ENCODE data around the gene PGBD5.

Gene PGBD5

DNA sequence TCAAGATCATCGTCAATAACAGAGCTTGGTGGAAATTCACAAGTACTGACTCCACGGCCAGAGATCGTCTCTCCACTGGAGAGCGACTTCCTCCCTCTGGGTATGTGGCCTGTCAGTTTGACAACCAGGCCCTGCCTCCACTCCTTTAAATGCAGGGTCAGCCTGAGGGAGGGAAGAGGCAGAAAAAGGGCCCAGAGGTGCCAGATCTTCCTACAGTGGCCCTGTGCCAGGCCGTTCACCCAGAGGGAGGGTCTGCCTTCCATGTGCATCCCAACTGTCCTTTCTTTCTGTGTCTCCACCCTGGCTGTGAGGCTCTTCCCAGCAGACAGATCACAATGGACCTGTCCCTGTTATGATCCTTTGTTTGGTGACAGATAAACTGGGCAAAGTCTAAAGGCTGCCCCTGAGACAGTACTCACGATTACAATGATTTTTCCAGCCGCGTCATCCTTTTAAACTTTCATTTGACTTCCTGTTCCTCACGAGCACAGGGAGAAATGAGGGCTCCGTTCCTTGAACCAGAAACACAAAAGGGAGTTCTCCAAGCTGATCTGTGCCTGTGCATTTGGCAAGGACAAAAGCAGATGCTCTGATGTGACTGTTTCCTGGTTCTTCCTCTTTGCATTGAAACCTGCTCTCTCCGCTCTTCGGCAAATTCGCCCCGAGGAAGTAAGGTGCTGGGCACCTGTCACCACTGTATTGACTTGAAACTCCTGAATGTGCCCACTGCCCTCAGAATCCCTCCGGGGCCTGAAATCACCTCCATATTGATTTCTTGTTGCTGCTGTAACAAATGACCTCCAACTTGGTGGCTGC is 126.7 kb downstream of the PGBD5 start:
- DNase-seq: peak; percentile 1

DNA sequence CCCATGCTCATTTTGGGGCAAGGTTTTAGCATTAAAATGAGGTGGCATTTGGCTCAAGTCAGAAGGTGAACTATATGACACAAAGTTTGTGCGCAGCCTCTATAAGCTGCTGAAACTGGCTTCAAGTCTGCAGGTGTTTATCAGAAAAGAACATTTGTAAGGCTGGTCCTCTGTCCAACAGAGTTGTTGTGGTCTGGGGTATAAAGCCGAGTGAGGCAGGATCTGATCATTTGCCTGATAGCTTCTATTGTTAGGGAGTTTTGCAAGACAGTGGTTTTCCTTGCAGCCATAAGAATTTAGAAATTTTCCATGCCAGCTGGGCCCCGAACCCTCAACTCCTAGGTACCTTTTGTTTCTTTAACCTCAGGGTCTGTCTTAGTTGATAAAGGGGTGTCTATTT is 130.8 kb downstream of the PGBD5 start:
- no peak for DNase-seq

DNA sequence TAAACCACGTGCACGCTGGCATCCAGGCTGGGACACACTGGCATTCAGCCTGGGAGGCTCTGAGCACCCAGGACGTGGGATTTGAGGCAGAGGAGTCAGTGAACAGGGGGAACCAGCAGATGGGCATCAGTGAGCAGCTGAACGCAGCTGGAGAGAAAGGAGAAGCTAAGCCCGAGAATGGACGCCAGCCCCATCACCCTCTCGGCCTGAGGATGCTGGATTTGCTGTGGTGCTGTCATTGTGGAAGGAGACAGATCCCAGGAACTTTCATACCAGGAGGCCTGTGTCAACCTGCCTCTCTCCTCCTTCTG is 132.8 kb downstream of the PGBD5 start:
- DNase-seq: no peak

DNA sequence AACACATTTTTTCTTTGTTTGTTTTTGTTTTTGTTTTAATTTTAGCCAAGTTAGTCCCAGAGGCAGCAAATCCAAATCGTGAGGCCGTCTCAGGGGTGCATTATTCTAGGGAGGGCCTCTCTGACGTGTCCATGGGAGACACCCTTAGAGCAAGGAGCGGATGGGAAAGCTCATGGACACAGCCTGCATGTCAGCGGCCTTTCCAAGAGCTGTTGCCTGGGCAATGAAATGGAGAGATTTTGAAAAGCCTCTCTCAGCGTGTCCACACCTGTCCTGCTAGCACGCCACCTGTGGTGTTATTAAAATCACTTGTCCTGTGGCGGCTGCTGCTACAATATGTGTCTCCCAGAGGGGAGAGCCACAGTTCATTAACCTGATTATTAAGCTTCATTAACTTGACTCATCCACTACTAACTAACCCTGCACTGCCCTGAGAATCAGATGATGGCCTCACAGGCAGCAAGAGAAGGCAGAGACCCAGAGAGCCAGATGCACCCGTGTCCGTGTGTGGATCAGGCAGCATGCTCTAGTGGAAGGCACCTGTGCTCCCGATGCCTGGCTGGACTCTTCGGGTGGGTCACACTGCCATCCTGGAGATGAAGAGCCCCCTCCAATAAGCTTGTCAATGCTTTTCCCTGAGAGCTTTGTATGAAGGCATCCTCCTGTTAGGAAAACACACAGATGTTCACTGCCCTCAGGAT is 133.3 kb downstream of the PGBD5 start:
- no peak for DNase-seq

GRCh38 chr1:230291731-230292620 is 134.2 kb downstream of the PGBD5 start:
- no peak for DNase-seq

GRCh38 chr1:230289350-230289644 is 136.8 kb downstream of the PGBD5 start:
- no peak for DNase-seq

DNA sequence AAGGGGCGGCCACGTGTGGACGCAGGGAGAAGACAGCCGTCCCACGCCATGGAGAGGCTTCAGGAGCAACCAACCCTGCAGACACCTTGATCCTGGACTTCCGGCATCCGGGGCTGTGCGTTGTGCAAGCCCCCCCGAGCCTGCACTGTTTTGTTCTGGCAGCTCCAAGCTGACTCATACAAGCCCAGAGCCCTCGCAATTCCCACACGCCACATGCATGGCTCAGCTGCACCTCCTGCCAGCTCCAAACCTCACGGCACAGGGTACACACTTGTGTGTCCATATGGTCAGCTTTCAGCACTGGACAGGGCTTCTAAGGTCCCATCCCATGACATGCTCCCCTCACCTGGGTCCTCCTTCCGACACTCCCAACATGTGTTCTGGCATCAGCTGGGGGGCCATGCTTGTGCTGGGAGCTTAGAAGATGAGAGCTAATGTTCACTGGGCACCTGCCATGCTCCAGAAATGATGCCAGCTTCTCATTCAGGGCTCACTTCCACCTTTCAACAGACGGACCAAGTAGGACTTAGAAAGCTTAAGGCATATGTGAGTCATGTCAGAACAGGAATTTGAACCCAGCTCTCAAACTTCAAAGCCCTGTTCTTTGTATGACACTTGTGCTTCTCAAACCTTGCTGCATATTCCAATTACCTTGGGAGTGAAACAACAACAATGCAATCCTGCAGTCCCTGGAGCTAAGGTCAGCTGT is 137.3 kb downstream of the PGBD5 start:
- peak; percentile 9 for DNase-seq

- DNase-seq: no peak
Observed at GRCh38 chr1:230287674-230288315, 138.3 kb downstream of the PGBD5 start.

DNA sequence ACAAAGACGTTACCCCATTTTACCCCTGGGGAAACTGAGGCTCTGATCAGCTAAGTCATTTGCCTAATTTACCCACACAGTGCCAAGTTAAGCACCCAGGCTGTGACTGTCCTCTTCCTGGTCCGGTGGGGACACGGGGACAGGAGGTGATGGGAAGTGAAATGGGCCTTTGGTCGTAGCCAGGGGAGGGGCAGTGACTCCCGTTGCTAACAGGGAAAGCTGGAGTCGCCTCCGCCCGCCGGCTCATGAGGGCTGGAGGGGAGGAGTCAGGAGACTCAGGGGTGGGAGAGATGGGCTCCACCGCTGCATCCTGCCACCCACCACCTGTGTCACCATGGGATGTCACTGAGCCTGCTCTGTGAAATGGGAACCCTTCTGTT is 139.3 kb downstream of the PGBD5 start:
- peak; percentile 6 for DNase-seq

DNA sequence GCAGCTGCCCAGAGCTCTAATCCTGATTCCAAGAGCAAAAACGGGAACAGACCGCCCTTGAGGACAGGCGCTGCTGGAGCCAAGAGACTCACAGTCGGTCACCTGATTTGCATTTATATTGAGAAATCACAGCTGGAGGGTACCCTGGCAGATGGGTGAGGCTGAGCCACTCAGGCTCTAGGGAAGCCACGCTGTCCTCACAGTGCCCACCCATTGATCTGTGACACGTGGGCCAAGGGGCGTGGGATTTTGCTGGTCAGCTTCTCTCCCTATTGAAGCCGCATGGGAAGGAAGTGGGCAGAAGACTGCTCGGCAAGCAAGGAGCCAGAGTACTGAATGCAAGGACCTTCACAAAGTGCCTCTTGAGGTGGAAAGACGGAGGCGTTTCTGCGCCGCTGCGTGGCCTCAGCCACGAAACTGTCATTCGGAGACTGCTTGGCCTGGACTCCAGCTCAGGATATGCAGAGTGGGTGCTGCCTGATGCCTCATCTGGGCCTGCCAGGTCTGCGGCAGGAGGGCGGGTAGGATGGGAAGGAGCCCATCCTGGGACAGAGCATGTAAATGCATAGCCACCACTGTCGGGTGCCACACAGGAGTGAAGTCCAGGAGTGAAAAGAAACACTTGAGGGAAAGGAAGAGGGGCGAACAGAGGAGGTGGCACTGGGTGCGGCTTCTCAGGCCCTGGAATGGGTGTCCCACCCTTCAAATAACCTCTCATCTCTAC is 139.8 kb downstream of the PGBD5 start:
- no peak for DNase-seq

GRCh38 chr1:230285351-230285750 is 140.8 kb downstream of the PGBD5 start:
- DNase-seq: peak; percentile 9

GRCh38 chr1:230284891-230285290 is 141.2 kb downstream of the PGBD5 start:
- DNase-seq: peak; percentile 4

GRCh38 chr1:230283678-230284077 is 142.5 kb downstream of the PGBD5 start:
- no peak for DNase-seq

DNA sequence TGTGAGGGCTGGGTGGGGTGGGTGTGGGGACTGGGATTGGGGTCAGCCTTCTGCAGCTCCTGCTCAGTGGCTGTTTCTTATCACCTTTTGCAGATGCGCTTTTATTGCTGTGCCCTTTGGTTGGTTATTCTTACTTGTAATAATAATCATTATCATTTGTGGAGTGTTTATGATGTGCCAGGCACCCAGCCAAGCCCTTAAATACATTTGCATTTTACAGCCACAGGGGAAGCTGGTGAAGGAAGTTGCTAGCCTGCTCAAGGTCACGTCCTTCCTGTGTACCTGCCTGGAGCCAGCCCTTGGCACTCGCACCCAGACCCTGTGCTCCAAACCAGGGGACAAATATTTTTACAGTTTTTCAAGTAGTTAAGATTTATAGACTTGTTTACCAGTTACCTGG is 144.0 kb downstream of the PGBD5 start:
- DNase-seq: no peak

DNA sequence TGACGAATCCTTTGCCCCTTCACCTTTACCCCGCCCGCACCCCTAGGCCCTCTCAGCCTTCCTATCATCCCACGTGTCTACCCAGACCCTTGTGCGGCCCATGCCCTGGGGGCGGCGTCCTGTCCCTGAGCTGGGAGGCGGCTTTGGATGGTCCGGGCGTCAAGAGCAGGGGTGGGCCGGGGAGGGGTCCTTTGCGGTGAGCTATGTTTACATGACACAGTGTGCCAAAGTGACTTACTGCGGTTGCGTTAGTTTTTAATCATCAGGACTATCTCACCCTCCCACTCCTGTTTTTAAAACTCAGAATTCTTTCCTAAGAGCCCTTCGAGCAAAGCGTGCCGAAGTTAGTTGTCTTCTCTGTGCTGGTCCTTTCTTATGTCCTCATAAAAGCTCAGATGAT is 144.6 kb downstream of the PGBD5 start:
- no peak for DNase-seq

DNA sequence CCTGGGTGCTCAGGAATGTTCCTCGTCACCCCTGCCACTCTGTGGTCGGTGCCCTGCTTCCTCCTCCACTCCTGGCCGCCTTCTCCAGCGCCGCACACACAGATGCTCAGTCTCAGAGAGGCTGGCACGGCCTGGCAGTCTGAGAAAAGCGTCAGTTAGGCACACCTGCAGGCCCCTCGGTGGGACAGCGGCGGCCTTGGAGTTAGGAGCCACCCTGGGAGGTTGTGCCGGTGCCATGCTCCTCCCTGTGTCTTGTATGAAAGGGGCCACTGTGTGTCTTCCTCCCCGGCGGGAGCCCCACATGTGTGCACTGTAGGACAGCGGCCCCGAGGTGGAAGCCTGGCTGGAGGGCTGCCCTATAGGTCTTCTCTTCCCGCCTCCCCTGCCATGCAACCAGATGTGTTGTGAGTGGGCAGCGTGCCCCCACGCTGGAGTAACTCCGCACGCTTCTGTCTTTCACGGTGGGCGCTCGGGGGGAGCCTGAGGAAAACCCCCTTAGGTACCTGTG is 145.2 kb downstream of the PGBD5 start:
- DNase-seq: no peak

- DNase-seq: no peak
Observed at GRCh38 chr1:230280054-230280795, 145.9 kb downstream of the PGBD5 start.

DNA sequence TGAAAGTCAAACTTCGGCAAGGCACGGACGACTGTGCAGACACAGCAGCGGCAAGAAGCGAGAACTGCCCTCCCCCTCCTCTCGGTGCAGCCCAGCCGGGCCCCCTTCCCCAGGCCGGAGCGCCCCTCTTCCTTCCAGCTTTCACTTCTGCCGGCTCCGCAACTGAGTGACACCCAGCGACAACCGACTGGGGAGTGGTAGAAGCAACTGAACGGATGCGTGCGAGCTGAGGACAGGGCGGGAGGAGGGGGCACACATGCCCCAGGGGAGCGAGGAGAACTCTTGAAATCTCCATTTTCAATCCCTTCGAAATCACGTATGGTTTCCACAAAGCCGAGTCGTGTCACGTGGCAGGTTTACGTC is 146.6 kb downstream of the PGBD5 start:
- no peak for DNase-seq

DNA sequence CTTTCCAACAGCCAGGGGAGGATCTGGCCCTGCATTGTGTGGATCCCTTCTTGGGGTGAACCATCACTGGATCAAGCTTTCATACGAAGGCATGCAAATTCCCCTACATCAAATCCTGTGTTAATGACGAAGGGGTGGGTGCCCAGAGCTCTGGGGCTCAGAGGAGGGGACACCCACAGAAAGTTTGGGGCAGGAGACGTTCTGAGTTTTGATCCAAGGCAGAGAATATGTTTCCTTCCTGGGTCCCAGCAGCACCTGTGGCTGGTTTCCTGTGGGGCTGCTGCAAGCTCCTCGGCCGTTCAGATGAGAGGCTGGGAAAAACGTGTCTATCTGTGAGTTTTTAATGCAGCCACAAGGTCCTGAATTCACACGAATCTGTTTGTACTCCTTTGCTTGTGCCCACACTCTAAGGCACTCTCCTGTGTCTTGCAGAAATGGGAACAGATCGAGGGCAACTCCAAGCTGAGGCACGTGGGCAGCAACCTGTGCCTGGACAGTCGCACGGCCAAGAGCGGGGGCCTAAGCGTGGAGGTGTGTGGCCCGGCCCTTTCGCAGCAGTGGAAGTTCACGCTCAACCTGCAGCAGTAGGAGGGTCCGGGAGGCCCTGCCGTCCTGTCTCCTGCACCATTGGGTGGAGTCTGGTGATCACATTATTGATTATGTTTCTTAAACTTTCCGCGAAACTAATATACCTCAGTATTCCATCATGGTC is 147.1 kb downstream of the PGBD5 start:
- DNase-seq: no peak

DNA sequence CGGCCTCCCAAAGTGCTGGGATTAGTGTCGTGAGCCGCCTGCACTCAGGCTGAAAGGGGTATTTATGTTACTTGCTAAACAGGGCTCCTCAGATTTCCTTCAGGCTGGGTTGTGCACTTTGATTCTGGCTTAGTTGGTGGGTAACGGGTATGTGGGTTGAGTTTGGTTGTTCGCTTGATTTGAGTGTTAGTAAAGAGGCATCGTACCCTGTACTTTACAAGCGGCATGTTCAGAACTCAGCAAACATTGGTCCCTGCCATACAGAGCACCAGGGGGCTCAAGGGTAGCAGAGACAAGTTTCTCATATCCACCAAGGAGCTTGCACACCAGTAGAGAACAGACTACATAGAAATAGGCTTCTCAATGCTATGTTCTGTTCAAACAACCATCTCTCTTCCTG is 147.8 kb downstream of the PGBD5 start:
- DNase-seq: no peak
